ENCODE measurements around the gene NKAIN2.

Gene NKAIN2

DNA sequence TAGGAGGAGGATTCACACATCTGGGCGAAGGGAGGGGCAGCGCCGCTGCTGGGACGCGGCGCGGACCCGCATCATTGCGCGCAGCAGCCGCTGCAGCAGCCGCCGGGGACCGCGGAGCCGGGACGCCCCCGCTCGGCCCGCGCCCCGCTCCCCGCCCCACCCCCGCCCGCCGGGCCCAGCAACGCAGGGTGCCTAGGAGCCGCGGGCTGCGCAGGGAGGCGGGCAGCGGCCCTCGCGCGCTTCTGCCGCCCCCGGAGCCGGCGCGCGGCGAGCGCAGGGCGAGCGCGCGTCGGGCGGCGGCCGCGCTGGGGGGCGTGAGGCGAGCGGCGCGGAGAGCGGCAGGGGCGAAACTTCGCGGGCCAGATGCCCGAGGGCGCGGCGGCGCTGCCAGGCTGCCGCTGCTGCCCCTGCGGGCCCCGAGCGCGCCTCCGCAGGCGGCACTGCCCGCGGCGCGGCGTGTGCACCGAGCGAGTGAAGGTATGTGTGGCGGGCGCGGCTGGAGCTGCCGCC is at the start of gene NKAIN2:
NKAIN2 (plus strand) TSS at position 362 of the 510 bp plus-strand sequence.
- Histone ChIP-seq H3K36me3 (ENCODE audit: low read length) (no peaks in the 10 kb centered on the region), H3K4me2 (ENCODE audit: low read depth, low read length, poor library complexity, severe bottlenecking) (peak within 1 kb of the TSS; percentile 34)

DNA sequence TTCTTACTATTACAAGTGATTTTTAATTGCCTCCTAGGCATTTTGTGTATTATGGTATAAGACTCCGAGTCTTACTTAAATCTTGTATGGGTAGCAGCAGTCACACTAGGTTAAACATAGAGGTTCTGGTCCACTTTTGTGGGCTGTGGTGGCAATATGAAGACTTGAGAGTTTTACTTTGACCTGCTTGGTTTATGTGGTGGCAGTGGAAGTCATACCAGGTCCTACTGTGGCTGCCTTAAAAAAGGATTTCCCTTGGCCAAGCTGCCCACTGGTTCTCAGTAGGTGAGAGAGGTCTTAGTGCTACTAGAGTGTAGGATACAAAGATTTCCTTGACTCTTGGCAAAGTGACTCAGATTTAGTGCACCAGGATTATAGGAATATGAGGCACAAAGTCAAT is 44.2 kb upstream of the NKAIN2 start:
- Histone ChIP-seq H3K9me3 (ENCODE audit: insufficient read depth, low read length) (no peaks in the 10 kb centered on the region), H2AFZ (ENCODE audit: low read depth, low read length, severe bottlenecking) (no peak overlapping the region), H3K27me3 (ENCODE audit: low read length) (no peaks in the 10 kb centered on the region), H4K20me1 (ENCODE audit: low read depth, low read length) (no peaks in the 10 kb centered on the region), H3K36me3 (ENCODE audit: low read length) (no peaks in the 10 kb centered on the region), H3K4me3 (ENCODE audit: insufficient read depth, low read length, poor library complexity, severe bottlenecking) (no peak overlapping the region), H3K9ac (ENCODE audit: low read length) (no peak overlapping the region), H3K79me2 (ENCODE audit: insufficient read depth, low read length) (no peaks in the 10 kb centered on the region), H3K4me2 (ENCODE audit: low read depth, low read length, poor library complexity, severe bottlenecking) (no peak overlapping the region), H3K27ac (ENCODE audit: low read depth, low read length) (no peak overlapping the region), H3F3A (ENCODE audit: insufficient read depth) (no peaks in the 10 kb centered on the region), H3K9me2 (replicated peaks; ENCODE audit: insufficient read depth, low read length) (no peaks in the 10 kb centered on the region)
- no peak for TF ChIP-seq EZH2phosphoT487 (conservative IDR thresholded peaks at IDR 0.05; ENCODE audit: low read length)
- TF ChIP-seq, protein P1, sequence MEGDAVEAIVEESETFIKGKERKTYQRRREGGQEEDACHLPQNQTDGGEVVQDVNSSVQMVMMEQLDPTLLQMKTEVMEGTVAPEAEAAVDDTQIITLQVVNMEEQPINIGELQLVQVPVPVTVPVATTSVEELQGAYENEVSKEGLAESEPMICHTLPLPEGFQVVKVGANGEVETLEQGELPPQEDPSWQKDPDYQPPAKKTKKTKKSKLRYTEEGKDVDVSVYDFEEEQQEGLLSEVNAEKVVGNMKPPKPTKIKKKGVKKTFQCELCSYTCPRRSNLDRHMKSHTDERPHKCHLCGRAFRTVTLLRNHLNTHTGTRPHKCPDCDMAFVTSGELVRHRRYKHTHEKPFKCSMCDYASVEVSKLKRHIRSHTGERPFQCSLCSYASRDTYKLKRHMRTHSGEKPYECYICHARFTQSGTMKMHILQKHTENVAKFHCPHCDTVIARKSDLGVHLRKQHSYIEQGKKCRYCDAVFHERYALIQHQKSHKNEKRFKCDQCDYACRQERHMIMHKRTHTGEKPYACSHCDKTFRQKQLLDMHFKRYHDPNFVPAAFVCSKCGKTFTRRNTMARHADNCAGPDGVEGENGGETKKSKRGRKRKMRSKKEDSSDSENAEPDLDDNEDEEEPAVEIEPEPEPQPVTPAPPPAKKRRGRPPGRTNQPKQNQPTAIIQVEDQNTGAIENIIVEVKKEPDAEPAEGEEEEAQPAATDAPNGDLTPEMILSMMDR (IDR thresholded peaks at IDR 0.05; ENCODE audit: insufficient read depth, low read length, poor library complexity, severe bottlenecking), result no peak

More for the DNA sequence above, at the start of gene NKAIN2:
- H3F3A ChIP-seq (ENCODE audit: insufficient read depth), result no peaks in the 10 kb centered on the region
- H3K27me3 ChIP-seq (ENCODE audit: low read length), result no peaks in the 10 kb centered on the region
- H3K4me3 ChIP-seq (ENCODE audit: insufficient read depth, low read length, poor library complexity, severe bottlenecking), result no peak within 1 kb of the TSS
- no peaks in the 10 kb centered on the region for H3K9me2 ChIP-seq (replicated peaks; ENCODE audit: insufficient read depth, low read length)
- no peak within 1 kb of the TSS for H2AFZ ChIP-seq (ENCODE audit: low read depth, low read length, severe bottlenecking)
- H3K9ac ChIP-seq (ENCODE audit: low read length), result no peak within 1 kb of the TSS
- no peaks in the 10 kb centered on the region for H4K20me1 ChIP-seq (ENCODE audit: low read depth, low read length)
- TF ChIP-seq EZH2phosphoT487 (conservative IDR thresholded peaks at IDR 0.05; ENCODE audit: low read length), result no peak
- TF ChIP-seq, protein P1 (IDR thresholded peaks at IDR 0.05; ENCODE audit: insufficient read depth, low read length, poor library complexity, severe bottlenecking), result no peak
- H3K9me3 ChIP-seq (ENCODE audit: insufficient read depth, low read length), result no peaks in the 10 kb centered on the region
- no peak within 1 kb of the TSS for H3K27ac ChIP-seq (ENCODE audit: low read depth, low read length)
- no peaks in the 10 kb centered on the region for H3K79me2 ChIP-seq (ENCODE audit: insufficient read depth, low read length)

DNA sequence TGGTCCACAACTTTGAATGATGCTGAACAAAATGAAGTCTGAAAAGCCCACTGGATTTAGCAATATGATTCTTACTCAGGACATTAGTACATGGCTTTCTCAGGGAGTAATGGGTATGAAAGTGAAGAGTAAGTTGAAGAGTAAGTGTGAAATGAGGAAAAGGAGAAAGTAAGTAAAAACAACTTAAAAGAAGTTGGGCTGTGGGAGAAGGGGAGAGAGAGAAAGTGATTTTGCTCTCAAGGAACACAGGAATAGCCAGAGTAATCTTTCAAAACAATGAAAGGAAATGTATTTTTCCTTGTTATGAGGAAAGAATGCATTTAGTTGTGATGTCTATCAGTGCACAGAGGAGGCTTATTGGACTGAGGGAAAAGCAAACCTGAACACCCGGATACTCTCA is 39.8 kb upstream of the NKAIN2 start:
- no peaks in the 10 kb centered on the region for H3F3A ChIP-seq (ENCODE audit: insufficient read depth)
- H3K9me2 ChIP-seq (replicated peaks; ENCODE audit: insufficient read depth, low read length), result no peaks in the 10 kb centered on the region
- H3K79me2 ChIP-seq (ENCODE audit: insufficient read depth, low read length), result no peaks in the 10 kb centered on the region
- no peaks in the 10 kb centered on the region for H3K9me3 ChIP-seq (ENCODE audit: insufficient read depth, low read length)
- no peak overlapping the region for H3K4me2 ChIP-seq (ENCODE audit: low read depth, low read length, poor library complexity, severe bottlenecking)
- H2AFZ ChIP-seq (ENCODE audit: low read depth, low read length, severe bottlenecking), result no peak overlapping the region
- no peak overlapping the region for H3K9ac ChIP-seq (ENCODE audit: low read length)
- H3K27ac ChIP-seq (ENCODE audit: low read depth, low read length), result no peak overlapping the region
- H3K4me3 ChIP-seq (ENCODE audit: insufficient read depth, low read length, poor library complexity, severe bottlenecking), result no peak overlapping the region
- H3K36me3 ChIP-seq (ENCODE audit: low read length), result no peaks in the 10 kb centered on the region
- H4K20me1 ChIP-seq (ENCODE audit: low read depth, low read length), result no peaks in the 10 kb centered on the region
- TF ChIP-seq EZH2phosphoT487 (conservative IDR thresholded peaks at IDR 0.05; ENCODE audit: low read length), result no peak
- TF ChIP-seq, protein P1 (IDR thresholded peaks at IDR 0.05; ENCODE audit: insufficient read depth, low read length, poor library complexity, severe bottlenecking), result no peak
- no peaks in the 10 kb centered on the region for H3K27me3 ChIP-seq (ENCODE audit: low read length)
